ENCODE results near the gene WNT3A. TPM values are rescaled to one million over a fixed set of nuclear protein-coding genes. Genes with fewer than 3 reads are reported as not detected.

WNT3A gene
- total and polyA plus RNA-seq, 2 of the 4 experiments (the other 2 are of a cell fraction) = not detected

DNA sequence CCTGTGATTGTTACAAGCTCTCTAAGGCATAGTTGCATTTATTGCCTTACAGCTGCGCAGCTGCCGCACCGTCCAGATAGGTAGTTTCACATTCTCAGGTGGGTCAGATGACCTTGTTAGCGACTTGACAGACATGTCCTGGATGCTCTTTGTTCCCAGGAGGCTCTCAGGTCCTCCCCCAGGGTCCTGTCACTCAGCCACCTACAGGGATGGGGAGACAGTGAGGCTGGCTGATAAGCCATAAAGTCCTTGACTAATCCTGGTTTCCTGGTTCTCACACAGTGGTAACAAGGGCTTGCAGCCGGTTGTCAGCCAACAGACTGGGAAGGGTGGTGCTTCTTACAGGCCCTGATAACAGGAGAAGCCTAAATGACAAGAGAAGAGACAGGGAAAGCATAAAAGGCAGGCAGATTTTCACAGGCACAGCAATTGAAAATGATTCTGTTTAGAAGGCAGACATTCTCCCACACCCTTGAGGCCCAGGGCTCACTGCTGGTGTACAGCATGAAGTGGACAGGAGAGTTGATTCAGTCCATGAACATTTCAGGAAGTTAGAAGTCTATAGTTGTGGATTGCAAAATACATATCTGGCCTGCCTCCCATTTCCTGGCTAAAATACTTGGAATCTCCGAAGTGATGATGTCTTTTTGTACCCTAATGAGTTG, 78.6 kb downstream of the WNT3A start:
- no peak overlapping the region for H3K18ac ChIP-seq (ENCODE audit: low read depth, low read length)
- H4K91ac ChIP-seq (ENCODE audit: insufficient read depth, low read depth, low read length) = no peak overlapping the region
- dilution Hi-C loops (cut with HindIII; ENCODE audit: low sequenced_read_pairs, unreplicated experiment) = no loop called here
- peaks cover 35% of the 10 kb centered on the region for H3K4me1 ChIP-seq (ENCODE audit: control insufficient read depth, insufficient read depth, low read length)
- no peak overlapping the region for H2AFZ ChIP-seq (replicated peaks; ENCODE audit: low read length, poor library complexity)
- peaks cover 32% of the 10 kb centered on the region for H3K9me1 ChIP-seq (ENCODE audit: insufficient read depth, low read length)
- H2AK5ac ChIP-seq (ENCODE audit: low read depth, low read length) = peak overlapping the region; percentile 20; the same call in 1 of the 2 replicates
- no peak overlapping the region for H4K5ac ChIP-seq (ENCODE audit: low read depth, low read length)
- POLR2A ChIA-PET (ENCODE audit: unreplicated experiment) = no interaction called here
- H2BK15ac ChIP-seq (ENCODE audit: low read depth, low read length) = no peak overlapping the region
- H3K4me3 ChIP-seq (ENCODE audit: insufficient read depth, low read depth, low read length) = no peak overlapping the region
- H3K56ac ChIP-seq (ENCODE audit: extremely low read depth, insufficient read depth, low read length) = 0 out of 2 replicates have a peak overlapping the region, but pooled peaks have one; percentile 18
- H3K4me2 ChIP-seq (ENCODE audit: low read depth, low read length) = peak overlapping the region; percentile 98
- H2BK20ac ChIP-seq (ENCODE audit: low read depth, low read length) = no peak overlapping the region
- peak overlapping the region; percentile 74 for H2BK5ac ChIP-seq (ENCODE audit: low read depth, low read length, poor library complexity, severe bottlenecking)
- peaks cover 12% of the 10 kb centered on the region for H3K36me3 ChIP-seq (ENCODE audit: control insufficient read depth, insufficient read depth, low read length)
- H3K27me3 ChIP-seq (ENCODE audit: control insufficient read depth, insufficient read depth, low read length) = no peaks in the 10 kb centered on the region
- TF ChIP-seq MXI1 (IDR thresholded peaks at IDR 0.05; ENCODE audit: borderline replicate concordance, low read depth, low read length) (0 out of 2 replicates have a peak, but pooled peaks have one; percentile 63), POLR2A (IDR thresholded peaks at IDR 0.05; ENCODE audit: low read depth, low read length) (0 out of 2 replicates have a peak, but pooled peaks have one; percentile 45), CEBPB (IDR thresholded peaks at IDR 0.05; ENCODE audit: low read depth, low read length) (peak; percentile 94)
- TF ChIP-seq, protein P1, sequence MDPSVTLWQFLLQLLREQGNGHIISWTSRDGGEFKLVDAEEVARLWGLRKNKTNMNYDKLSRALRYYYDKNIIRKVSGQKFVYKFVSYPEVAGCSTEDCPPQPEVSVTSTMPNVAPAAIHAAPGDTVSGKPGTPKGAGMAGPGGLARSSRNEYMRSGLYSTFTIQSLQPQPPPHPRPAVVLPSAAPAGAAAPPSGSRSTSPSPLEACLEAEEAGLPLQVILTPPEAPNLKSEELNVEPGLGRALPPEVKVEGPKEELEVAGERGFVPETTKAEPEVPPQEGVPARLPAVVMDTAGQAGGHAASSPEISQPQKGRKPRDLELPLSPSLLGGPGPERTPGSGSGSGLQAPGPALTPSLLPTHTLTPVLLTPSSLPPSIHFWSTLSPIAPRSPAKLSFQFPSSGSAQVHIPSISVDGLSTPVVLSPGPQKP (IDR thresholded peaks at IDR 0.05; ENCODE audit: borderline replicate concordance, low read depth, low read length) = no peak
- peak overlapping the region; percentile 39 for H3K23ac ChIP-seq (ENCODE audit: low read depth, low read length)
- no TSS peak for BruUV-seq (replicated peaks)
- peak overlapping the region; percentile 99 for H3K9ac ChIP-seq (ENCODE audit: low read depth, low read length)
- H4K8ac ChIP-seq (ENCODE audit: low read depth in 2 of 2, low read length in 2 of 2) = no peak overlapping the region
- peak; percentile 84 for DNase-seq
- H3K14ac ChIP-seq (replicated peaks; ENCODE audit: low read depth, low read length) = peak overlapping the region; percentile 39
- CTCF ChIA-PET = no interaction called here
- peak; percentile 18 for ATAC-seq (ENCODE audit: low read depth)
- peak overlapping the region; percentile 74 for H3K27ac ChIP-seq (ENCODE audit: insufficient read depth, low read length)
- H4K20me1 ChIP-seq (ENCODE audit: insufficient read depth, low read length) = peaks cover 73% of the 10 kb centered on the region
- in situ Hi-C loops (cut with MboI; ENCODE audit: low sequenced_read_pairs) = loop anchor here (10.0 kb wide), 1 partner anchor 321 kb away; no protein-coding TSS in a partner anchor
- H3K79me1 ChIP-seq (ENCODE audit: low read depth in 1 of 2, low read length in 2 of 2) = peaks cover 0 to 44% of the 10 kb centered on the region in 2 experiments; a peak in 2 of 4 replicates
- peak overlapping the region; percentile 25; the same call in 1 of the 2 replicates for H3K4ac ChIP-seq (ENCODE audit: low read depth, low read length)
- intact Hi-C loops (cut with micrococcal nuclease) = loop anchor here (2.0 to 10.0 kb wide), 2 partner anchors 17 to 601 kb away; partner anchors contain the start of gene C1orf35
- H3K9me3 ChIP-seq (ENCODE audit: control insufficient read depth, insufficient read depth, low read length) = no peaks in the 10 kb centered on the region
- peak overlapping the region; percentile 35 for H2AK9ac ChIP-seq (replicated peaks; ENCODE audit: low read depth, low read length, poor library complexity)
- 100% methylated on average over 2 of the region's 6 CpGs; no CpG with 5 or more reads in 1 of the 2 experiments for WGBS, 2 experiments (ENCODE audit: extremely low coverage in 2 of 2, insufficient read length in 1 of 2)
- H2BK120ac ChIP-seq (ENCODE audit: low read depth, low read length) = no peak overlapping the region
